NCI-H524 (cell line): ENCODE data around the gene CACNG8.

Source experiments
- DNase-seq, 2 experiments: peaks; one replicate each; lab custom pipeline; 2025; lab: John Stamatoyannopoulos, UW

Gene CACNG8

DNA sequence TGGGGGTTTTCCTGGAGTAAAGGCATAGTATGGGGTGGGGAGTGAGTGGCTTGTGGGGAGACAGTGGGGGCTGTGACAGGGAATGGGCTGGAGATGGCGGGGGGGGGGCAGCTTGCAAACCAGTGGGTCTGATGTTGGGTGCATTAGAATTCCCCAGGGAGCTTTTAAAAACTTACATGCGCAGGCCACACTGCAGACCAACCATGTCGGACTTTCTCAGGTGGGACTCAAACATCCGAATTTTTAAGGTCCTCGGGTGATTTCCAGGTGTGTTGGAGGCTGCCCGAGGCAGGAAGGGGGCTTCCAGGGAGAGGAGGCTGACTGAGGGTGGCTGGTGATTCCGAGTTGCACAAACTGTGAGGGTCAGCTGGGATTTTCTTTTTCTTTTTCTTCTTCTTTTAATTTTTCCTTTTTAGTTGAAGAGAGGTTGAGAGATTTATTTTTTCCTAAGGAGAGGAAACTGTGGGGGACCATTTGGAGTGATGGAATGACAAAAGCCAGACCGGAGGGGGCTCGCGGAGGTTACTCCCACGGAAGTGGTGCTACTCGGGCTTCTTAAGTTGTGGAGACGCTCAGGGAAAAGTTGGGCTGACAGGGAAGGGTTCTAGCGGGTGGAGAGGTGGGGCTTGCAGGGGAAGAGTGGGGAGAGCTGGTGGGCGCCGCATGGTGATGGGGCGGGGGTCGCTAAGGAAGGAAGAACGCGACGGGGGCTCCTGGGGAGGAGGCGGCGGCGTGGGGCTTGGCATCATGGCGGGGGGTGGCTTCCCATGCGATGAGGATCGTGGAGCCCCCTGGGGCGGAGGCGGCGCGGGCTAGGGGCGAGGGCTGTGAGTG lies 997 bp upstream of the CACNG8 start:
- DNase-seq = no peak

DNA sequence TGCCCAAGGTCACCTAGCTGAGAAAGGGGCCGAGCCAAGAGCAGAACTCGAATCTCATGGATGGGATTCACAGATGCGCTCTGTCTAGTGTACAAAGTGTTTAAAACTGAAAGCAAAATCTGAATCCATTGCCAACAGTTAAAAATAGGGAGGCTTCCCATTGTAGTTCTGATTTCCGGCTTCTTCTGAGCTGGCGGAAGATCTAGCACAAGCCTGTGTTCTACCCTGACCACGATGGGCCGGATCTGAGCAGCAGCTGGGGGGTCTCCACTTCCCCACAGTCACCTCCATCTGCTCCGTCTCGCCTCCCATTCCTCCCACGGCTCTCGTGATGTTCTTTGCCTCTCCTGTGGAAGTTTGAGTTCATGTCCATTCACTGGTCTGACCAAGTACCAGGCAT lies 2.4 kb downstream of the CACNG8 start:
- DNase-seq = no peak

DNA sequence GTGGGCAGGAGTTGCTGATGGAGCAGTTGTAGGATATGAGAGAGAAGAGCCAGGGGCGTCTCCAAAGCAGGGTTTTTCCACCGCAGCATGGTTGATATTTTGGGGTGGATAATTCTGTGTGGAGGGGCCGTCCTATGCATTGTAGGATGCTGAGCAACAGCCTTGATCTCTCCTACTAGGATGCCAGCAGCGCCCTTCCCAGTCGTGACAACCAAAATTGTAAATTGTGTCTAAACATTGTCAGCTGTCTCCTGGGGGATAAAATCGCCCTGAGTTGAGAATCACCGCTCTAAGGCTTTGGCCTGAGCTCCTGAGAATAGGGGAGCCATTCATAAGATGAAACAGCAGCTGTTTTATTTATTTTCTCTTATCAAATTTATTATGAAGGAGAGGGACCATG lies 4.2 kb downstream of the CACNG8 start:
- DNase-seq = no peak

DNA sequence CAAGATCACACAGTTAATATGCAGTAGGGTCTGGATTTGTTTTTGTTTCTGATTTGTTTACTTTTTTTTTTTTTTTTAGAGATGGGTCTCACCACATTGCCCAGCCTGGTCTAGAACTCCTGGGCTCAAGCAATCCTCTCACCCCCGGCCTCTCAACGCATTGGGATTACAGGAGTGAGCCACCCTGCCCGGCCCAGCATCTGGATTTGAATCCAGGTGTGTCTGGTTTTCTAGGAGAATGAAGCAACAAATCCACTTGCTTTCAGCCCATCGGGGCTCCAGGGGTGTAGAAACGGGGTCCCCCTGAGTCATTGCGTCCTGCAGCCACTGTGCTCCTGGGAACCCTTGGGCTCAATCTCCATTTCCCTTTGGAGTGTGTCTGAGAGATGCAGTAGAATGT lies 6.6 kb downstream of the CACNG8 start:
- DNase-seq = no peak

DNA sequence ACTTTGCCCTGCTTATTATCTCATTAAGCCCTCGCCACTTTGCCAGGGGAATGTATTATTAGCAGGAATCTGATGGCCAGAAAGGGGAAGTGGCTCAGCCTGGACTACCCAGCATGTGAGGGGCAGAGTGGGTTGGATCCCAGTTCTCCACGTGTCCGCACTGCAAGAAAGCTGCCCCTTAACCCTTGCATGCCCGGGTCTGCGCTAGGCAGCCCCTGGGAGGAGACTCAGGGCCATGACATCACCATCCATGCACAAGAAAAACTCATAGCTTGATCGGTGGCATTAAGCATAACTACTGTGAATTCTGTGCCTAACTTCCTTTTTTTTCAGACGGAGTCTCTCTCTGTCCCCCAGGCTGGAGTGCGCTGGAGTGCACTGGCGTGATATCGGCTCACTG lies 8.9 kb downstream of the CACNG8 start:
- DNase-seq = no peak

DNA sequence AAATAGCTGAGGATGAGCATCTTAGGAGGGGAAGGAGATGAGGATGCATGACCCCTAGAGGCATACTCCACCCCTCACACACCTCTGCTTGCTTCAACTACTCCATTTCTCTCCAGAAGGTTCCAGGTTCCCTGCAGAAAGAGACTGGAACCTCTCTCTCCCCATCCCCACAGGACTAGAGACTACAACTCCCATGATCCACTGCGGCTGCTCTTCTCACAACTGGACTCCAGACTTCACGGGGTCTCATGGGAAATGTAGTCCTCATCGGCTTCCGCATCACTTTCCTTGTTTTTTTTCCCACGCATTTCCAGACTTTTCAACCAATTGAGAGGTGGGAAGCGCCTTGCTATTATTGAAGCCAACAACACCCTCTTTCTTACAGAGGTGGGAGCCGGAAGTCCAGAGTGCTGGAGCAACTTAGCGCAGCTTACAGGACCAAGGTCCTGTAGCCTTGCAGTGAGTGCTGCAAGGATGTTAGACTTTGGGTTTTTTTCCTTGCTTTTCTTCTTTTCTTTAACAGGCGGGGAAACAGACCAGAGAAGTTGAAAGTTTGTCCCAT lies 14.8 kb downstream of the CACNG8 start:
- DNase-seq = peak in 1 of 2 experiments; percentile 37

DNA sequence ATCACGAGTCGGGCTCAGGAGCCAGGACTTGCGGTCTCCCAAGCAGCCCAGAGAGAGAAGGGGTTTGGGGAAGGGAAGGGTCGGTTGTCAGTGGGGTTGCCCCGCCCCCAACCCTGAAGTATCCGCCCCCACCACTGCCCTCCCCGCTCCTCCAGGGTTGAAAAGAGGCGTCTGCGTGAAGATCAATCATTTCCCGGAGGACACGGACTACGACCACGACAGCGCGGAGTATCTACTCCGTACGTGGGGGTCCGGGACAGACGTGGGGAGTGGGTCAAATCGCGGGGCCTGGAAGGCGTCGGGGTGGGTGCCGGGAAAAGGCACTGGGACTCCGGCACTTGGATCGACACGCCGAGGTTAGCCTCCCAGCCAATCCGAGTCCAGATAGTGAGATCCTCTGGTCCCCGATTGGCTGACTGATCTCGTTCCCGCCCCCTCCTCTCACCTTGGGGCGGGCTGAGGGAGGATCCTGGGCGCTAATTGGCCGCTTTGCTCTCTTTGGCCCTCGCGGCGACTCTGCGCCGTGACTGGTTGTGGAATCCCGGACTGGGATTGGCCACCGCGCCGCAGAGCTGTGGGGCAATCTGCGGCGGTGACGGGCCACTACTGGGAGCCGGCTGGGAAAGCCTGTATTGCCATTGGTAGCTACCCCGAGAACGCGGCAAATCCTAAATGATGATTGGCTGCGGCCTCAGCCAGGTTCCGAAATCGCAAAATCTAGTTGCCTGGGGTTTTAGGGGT lies 15.4 kb downstream of the CACNG8 start:
- no peak for DNase-seq

DNA sequence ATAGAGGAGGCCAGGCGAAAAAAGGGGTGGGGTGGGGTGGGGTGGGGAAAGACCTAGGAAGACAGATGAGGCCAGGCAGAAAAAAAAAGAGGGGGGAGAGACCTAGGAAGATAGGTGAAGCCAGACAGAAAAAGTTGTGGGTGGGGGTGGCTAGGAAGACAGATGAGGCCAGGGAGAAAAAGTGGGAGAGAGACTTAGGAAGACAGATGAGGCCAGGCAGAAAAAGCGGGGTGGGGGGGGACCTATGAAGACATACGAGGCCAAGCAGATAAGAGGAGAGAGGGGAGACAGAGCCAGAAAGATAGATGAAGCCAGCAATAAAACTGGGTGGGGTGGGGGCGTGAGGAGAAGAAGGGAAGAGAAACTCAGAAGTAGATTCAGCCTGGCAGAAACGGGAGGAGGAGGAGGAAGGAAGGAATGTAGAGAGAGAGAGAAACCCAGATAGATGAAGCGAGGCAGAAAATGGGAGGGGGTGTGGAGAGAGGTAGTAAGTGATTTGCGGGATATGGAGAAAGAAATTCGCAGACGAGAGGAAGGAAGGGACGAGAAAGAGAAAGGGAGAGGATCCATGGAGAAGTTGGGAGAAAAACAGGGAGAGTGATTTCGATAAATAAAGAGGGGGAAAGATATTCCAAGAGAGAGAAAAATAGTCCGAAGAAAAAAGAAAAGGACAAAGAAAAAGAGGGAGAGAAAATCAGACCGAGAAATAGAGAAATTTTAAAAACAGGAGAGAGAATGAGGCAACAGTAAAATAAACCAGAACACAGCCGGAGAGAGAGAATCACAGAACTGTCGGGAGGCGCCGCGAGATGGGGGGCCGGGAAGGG lies 16.5 kb downstream of the CACNG8 start:
- DNase-seq = no peak

DNA sequence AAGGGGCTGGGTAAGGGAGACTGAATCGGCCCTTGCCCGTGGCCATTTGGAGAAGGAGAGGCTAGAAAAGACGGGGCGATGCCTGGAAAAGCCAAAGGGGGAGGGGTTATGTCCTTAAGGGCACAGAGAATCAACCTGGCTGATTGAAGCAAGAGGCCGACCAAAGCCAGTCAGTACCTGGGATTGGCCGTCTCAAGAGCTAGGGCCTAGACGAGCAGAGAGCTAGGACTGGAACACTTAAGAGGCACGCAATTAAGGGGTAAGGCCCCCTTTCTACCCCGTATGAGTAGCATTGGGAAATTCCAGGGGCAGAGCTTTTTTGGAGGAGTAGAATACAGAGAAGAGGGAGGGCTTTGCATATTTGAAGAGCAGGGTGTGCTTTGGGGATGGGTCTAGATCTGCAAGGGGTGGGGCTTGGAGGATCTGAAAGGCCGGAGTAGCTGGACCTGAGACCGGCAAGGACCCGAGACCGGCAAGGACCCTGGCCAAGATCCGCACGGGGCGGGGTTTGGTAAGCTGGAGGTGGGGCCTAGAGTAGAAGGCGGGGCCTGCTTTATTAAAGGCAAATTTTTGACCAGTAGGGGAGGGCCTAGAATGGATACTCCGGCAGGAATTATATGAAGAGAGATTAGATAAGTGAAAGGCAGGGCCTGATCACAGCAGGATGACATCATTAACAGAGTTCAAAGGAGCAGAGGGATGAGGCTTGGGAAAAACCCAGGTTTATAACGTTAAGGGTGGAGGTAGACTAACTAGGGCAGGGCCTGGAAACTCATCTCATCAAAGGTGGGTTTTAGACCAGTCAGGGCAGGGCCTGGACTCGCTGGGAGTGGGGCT lies 18.0 kb downstream of the CACNG8 start:
- DNase-seq = no peak

DNA sequence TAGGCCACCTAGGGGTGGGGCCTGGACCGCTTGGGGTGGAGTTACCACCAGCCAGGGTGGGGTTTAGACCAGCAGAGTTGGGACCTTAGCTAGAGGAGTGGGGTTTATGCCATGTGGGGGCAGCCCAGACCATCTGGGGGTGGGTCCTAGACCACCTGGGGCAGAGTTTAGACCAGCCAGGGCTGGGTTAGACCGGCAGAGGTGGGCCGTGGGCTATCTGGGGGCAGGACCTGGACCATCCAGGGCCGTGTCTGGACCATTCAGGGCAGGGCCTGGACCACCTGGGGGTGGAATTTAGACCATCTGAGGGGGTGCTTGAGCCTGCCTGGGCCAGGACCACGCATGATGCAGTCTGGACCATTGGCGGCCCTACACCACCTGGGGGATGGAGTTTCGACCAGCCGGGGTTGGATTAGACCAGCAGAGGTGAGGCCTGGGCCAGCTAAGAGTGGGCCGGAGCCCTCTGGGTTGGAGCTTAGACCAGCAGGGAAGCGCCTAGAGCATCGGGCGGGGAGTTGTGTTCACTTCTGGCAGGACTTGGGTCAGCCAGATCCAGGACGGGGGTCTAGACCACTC lies 18.7 kb downstream of the CACNG8 start:
- no peak for DNase-seq

DNA sequence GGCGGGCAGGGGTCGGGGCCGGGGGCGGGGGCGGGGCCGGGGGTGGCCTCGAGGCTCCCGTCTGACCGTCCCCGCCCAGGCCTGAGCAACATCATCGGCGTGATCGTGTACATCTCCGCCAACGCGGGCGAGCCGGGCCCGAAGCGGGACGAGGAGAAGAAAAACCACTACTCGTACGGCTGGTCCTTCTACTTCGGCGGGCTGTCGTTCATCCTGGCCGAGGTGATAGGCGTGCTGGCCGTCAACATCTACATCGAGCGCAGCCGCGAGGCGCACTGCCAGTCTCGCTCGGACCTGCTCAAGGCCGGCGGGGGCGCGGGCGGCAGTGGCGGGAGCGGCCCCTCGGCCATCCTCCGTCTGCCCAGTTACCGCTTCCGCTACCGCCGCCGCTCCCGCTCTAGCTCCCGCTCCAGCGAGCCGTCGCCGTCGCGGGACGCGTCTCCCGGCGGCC lies 19.3 kb downstream of the CACNG8 start:
- DNase-seq = no peak

GRCh38 chr19:53982611-53983010 lies 19.9 kb downstream of the CACNG8 start:
- no peak for DNase-seq

DNA sequence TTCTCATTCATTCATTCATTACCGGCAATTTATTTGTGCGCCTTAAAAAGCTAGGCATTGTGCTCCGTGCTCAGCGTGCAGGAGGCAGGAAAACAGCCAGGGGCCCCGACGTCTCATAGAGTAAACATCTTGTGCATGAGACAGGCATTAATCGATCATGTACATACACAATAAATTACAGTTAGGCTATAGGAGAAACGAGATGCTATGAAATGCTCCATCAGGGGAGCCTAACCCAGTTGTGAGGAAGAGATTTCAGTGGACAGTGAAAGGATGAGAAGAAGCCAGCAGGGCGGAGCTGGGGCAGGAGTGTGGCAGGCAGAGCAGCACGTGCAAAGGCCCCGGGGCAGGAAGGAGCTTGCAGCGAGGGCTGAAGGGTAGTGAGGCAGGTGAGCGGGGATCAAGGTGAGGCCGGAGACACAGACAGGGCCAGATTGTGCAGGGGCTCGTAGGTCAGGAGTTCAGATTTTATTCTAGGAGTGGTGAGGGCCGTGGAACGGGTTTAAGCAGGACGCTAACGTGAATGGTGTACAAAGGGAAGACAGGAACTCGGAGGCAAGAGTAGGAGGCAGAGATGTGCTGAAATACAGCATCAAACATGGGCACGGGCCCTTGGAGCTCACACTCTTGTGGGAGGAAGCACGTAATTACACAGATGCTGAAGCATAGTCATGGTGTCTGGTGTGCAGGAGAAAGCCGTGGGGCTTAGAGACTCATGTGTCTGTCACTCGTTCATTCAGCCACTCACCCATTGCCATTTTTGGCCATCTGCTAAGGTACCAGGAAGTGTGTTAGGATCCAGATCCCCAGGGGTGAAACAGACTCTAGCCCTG lies 20.9 kb downstream of the CACNG8 start:
- DNase-seq = no peak

DNA sequence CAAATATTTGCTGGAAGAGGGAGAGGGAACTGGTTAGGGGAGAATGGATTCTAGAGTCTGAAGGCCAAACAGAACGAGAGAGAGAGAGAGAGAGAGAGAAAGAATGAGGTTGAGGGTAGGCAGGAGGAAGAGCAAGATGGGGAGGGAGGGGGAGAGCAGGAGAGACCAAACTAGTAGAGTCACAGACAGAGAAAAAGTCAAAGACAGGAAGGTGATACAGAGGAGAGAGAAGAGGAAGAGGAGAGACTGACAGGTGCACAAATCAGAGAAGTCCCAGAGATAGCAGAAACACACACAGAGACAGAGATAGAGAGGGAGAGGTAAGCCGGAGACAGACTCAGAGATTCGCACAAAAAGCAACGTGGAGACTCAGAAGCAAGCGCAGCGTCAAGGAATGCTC lies 23.1 kb downstream of the CACNG8 start:
- no peak for DNase-seq

GRCh38 chr19:53988981-53989380 lies 26.2 kb downstream of the CACNG8 start:
- no peak for DNase-seq

DNA sequence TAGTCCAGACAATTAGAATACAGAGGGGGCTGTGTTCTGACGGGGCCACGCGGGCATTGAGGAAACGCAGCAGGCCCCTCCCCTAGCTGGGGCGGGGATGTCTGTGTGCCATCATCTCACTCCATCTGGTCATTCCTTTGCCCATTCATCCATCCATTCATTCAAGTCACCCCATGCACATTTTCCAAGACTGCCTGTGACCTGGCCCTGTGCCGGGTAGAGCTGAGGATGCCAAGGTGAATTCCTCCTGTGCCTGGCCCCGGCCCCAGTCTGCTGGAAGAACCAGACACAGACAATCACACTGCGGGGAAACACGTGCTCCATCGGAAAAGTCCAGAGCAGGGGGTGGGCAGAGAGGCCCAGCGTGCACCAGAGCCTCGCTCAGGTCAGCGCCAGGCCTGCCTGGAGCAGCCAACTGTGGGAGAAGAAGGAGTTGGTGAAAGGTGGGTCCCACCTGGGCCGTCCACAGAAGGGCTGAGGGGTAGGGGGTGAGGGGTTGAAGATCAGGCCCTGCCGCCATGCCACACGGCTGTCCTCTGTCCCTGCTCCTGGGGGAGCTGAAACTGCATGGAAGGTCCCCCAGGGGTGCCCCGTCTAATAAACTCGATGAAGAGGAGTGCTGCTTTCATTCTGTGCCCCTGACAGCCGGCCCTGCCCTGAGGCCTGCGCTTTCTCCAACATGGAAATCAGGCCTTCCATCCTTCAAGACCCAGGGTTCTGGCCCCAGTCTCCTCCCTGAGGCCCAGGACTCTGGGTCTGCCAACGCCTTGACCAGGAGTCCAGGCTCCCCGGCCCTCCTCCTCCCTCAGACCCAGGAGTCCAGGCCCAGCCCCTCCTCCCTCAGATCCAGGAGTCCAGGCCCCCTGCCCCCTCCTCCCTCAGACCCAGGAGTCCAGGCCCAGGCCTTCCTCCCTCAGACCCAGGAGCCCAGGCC lies 27.1 kb downstream of the CACNG8 start:
- no peak for DNase-seq

DNA sequence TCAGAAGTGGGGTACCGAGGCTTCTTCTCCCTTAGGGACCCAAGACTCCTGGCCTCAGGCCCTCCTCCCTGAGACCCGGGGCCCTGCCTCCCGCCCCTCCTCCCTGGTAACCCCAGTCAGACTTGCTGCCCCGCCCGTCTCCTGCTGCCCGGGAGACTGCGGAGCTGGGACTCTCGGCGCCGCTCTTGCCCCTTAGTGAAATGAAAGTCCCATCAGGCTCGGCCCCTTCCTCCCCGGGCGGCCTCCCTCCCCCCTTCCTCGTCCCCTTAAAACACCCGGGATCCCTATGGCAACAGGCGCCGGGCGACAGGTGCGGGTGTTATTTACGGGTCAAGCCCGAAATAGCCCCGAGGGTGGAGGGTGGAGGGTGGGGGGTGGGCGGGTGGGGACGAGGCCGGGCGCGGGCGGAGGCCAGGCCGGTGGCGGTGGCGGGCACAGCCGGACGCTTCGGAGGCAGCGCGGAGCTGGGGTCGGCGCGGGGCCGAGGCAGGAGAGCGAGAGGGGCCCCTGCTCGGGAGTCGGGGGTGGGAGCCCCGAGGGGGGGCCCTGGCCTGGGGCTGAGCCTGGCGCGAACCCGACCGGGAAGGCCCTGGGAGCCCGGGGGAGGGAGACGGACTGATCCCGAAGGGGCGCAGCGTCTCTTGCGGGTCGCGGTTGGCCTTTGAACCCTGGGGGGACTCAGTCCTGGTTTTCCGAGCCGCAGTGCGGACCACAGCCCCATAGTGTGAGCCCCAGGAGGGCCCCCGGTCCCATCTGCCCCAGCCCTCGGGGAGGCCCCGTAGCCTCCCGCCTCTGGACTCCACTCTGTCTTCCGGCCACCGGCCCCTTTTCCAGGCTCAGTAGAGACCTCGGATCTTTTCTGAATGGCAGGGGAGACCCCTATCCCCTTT lies 28.7 kb downstream of the CACNG8 start, which contains the start of gene CACNG6:
TSS of gene CACNG6 (plus strand) at position 414 of the 890 bp plus-strand sequence. CDS start 1,241 bp downstream, outside the sequence.
- DNase-seq = no peak

DNA sequence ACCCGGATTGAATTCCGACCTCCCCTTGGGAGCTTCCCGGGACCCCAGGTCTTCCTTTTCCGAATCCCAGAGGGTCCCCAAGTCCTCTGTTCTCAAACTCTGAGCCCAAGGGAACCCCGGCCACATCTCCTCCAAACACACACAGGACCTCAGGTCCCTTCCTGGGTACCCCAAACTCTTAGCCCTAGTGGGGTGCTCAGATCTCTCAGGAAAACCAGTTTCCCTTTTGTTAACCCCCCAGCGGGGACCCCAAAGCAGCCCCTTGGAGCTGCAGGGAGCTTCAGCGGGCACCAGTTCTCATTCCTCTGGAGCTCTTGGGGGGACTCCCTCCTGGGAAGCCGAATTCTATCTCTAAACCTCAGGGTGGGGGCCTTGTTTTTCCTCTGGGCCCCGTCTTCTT lies 29.5 kb downstream of the CACNG8 start:
- DNase-seq = no peak
